ENCODE results near the gene BCKDHA.
"Not testable (repeated sequence)": the region's sequence is repeated elsewhere in the genome, so short reads cannot be mapped to it uniquely, and the experiment has no call there.

The BCKDHA gene

GRCh38 chr19:41426116-41426841 lies 28.7 kb downstream of the BCKDHA start:
- Mint-ChIP-seq H3K4me1 (peaks cover 25% of the 10 kb centered on the region), H3K27me3 (no peaks in the 10 kb centered on the region), H3K9me3 (no peaks in the 10 kb centered on the region), H3K4me3 (peak overlapping the region; percentile 84), H3K27ac (ENCODE audit: low read depth) (peak overlapping the region; percentile 92), H3K36me3 (ENCODE audit: insufficient read depth) (peaks cover 28% of the 10 kb centered on the region)
- no peak for DNase-seq (ENCODE audit: low spot score in 2 of 2)
- no peak for ATAC-seq (replicated peaks; ENCODE audit: extremely low read depth, poor library complexity, severe bottlenecking)

- Mint-ChIP-seq H3K4me1 (peaks cover 21% of the 10 kb centered on the region), H3K9me3 (no peaks in the 10 kb centered on the region), H3K27ac (ENCODE audit: low read depth) (peak within 1 kb of the TSS; percentile 92), H3K36me3 (ENCODE audit: insufficient read depth) (peaks cover 23% of the 10 kb centered on the region), H3K4me3 (peak within 1 kb of the TSS; percentile 84), H3K27me3 (no peaks in the 10 kb centered on the region)
- DNase-seq (ENCODE audit: low spot score in 2 of 2) (no peak), ATAC-seq (replicated peaks; ENCODE audit: extremely low read depth, poor library complexity, severe bottlenecking) (peak; percentile 52)
Observed at GRCh38 chr19:41426952-41427646, 29.5 kb downstream of the BCKDHA start, which contains the start of gene B3GNT8. Gene B3GNT8, minus strand, starts transcription at chr19:41427374. Its CDS starts 596 bp downstream, at chr19:41426778.

- Mint-ChIP-seq H3K9me3 (no peaks in the 10 kb centered on the region), H3K27ac (ENCODE audit: low read depth) (peak overlapping the region; percentile 92), H3K4me1 (peaks cover 21% of the 10 kb centered on the region), H3K4me3 (peak overlapping the region; percentile 84), H3K27me3 (no peaks in the 10 kb centered on the region), H3K36me3 (ENCODE audit: insufficient read depth) (peaks cover 21% of the 10 kb centered on the region)
- DNase-seq (ENCODE audit: low spot score in 2 of 2), result peak; percentile 36 to 49
- ATAC-seq (replicated peaks; ENCODE audit: extremely low read depth, poor library complexity, severe bottlenecking), result peak; percentile 88
Observed at GRCh38 chr19:41427647-41428480, 30.2 kb downstream of the BCKDHA start.

- no peak for ATAC-seq (replicated peaks; ENCODE audit: extremely low read depth, poor library complexity, severe bottlenecking)
- peak overlapping the region; percentile 92 for H3K27ac Mint-ChIP-seq (ENCODE audit: low read depth)
- H3K27me3 Mint-ChIP-seq, result no peaks in the 10 kb centered on the region
- peak overlapping the region; percentile 84 for H3K4me3 Mint-ChIP-seq
- no peak for DNase-seq (ENCODE audit: low spot score in 2 of 2)
- H3K36me3 Mint-ChIP-seq (ENCODE audit: insufficient read depth), result peaks cover 18% of the 10 kb centered on the region
- peaks cover 21% of the 10 kb centered on the region for H3K4me1 Mint-ChIP-seq
- no peaks in the 10 kb centered on the region for H3K9me3 Mint-ChIP-seq
Observed at GRCh38 chr19:41428481-41428859, 30.9 kb downstream of the BCKDHA start.

GRCh38 chr19:41430922-41431321 lies 33.3 kb downstream of the BCKDHA start:
- no peak for DNase-seq (ENCODE audit: low spot score in 2 of 2)
- H3K36me3 Mint-ChIP-seq (ENCODE audit: insufficient read depth), result peaks cover 24% of the 10 kb centered on the region
- peaks cover 21% of the 10 kb centered on the region for H3K4me1 Mint-ChIP-seq
- no peaks in the 10 kb centered on the region for H3K9me3 Mint-ChIP-seq
- no peaks in the 10 kb centered on the region for H3K27me3 Mint-ChIP-seq
- no peak for ATAC-seq (replicated peaks; ENCODE audit: extremely low read depth, poor library complexity, severe bottlenecking)
- H3K27ac Mint-ChIP-seq (ENCODE audit: low read depth), result no peak overlapping the region
- no peak overlapping the region for H3K4me3 Mint-ChIP-seq

GRCh38 chr19:41431426-41432386 lies 34.1 kb downstream of the BCKDHA start:
- Mint-ChIP-seq H3K4me3 (no peak overlapping the region), H3K9me3 (no peaks in the 10 kb centered on the region), H3K36me3 (ENCODE audit: insufficient read depth) (peaks cover 23% of the 10 kb centered on the region), H3K27me3 (no peaks in the 10 kb centered on the region), H3K4me1 (peaks cover 21% of the 10 kb centered on the region), H3K27ac (ENCODE audit: low read depth) (peak overlapping the region; percentile 74)
- ATAC-seq (replicated peaks; ENCODE audit: extremely low read depth, poor library complexity, severe bottlenecking), result no peak
- DNase-seq (ENCODE audit: low spot score in 2 of 2), result no peak

- Mint-ChIP-seq H3K4me3 (no peak overlapping the region), H3K9me3 (no peaks in the 10 kb centered on the region), H3K27me3 (no peaks in the 10 kb centered on the region), H3K36me3 (ENCODE audit: insufficient read depth) (peaks cover 18% of the 10 kb centered on the region), H3K4me1 (peaks cover 14% of the 10 kb centered on the region), H3K27ac (ENCODE audit: low read depth) (no peak overlapping the region)
- no peak for DNase-seq (ENCODE audit: low spot score in 2 of 2)
- no peak for ATAC-seq (replicated peaks; ENCODE audit: extremely low read depth, poor library complexity, severe bottlenecking)
Observed at GRCh38 chr19:41433171-41433570, 35.6 kb downstream of the BCKDHA start.

- DNase-seq (ENCODE audit: low spot score in 2 of 2) (no peak), ATAC-seq (replicated peaks; ENCODE audit: extremely low read depth, poor library complexity, severe bottlenecking) (no peak)
- H3K4me1 Mint-ChIP-seq, result peaks cover 7% of the 10 kb centered on the region
- H3K27me3 Mint-ChIP-seq, result no peaks in the 10 kb centered on the region
- H3K4me3 Mint-ChIP-seq, result no peak overlapping the region
- H3K27ac Mint-ChIP-seq (ENCODE audit: low read depth), result no peak overlapping the region
- peaks cover 18% of the 10 kb centered on the region for H3K36me3 Mint-ChIP-seq (ENCODE audit: insufficient read depth)
- H3K9me3 Mint-ChIP-seq, result no peaks in the 10 kb centered on the region
Observed at GRCh38 chr19:41434450-41434849, 36.8 kb downstream of the BCKDHA start.

GRCh38 chr19:41435376-41435775 lies 37.8 kb downstream of the BCKDHA start:
- H3K4me1 Mint-ChIP-seq; ATAC-seq (replicated peaks; ENCODE audit: extremely low read depth, poor library complexity, severe bottlenecking); H3K27me3 Mint-ChIP-seq; H3K9me3 Mint-ChIP-seq; H3K4me3 Mint-ChIP-seq; DNase-seq (ENCODE audit: low spot score in 2 of 2); H3K27ac Mint-ChIP-seq (ENCODE audit: low read depth): not testable (repeated sequence)
- H3K36me3 Mint-ChIP-seq (ENCODE audit: insufficient read depth), result peaks cover 16% of the 10 kb centered on the region

GRCh38 chr19:41435936-41436673 lies 38.5 kb downstream of the BCKDHA start:
- peaks cover 2% of the 10 kb centered on the region for H3K27me3 Mint-ChIP-seq
- H3K9me3 Mint-ChIP-seq, result no peaks in the 10 kb centered on the region
- H3K36me3 Mint-ChIP-seq (ENCODE audit: insufficient read depth), result peaks cover 14% of the 10 kb centered on the region
- H3K27ac Mint-ChIP-seq (ENCODE audit: low read depth), result no peak overlapping the region
- ATAC-seq (replicated peaks; ENCODE audit: extremely low read depth, poor library complexity, severe bottlenecking), result no peak
- no peak overlapping the region for H3K4me3 Mint-ChIP-seq
- no peak for DNase-seq (ENCODE audit: low spot score in 2 of 2)
- peaks cover 4% of the 10 kb centered on the region for H3K4me1 Mint-ChIP-seq

- Mint-ChIP-seq H3K4me3 (no peak overlapping the region), H3K27ac (ENCODE audit: low read depth) (no peak overlapping the region), H3K4me1 (no peaks in the 10 kb centered on the region), H3K9me3 (no peaks in the 10 kb centered on the region), H3K27me3 (peaks cover 6% of the 10 kb centered on the region), H3K36me3 (ENCODE audit: insufficient read depth) (peaks cover 14% of the 10 kb centered on the region)
- DNase-seq (ENCODE audit: low spot score in 2 of 2), result no peak
- ATAC-seq (replicated peaks; ENCODE audit: extremely low read depth, poor library complexity, severe bottlenecking), result no peak
Observed at GRCh38 chr19:41436674-41436951, 39.0 kb downstream of the BCKDHA start.

Data from central memory CD8-positive, alpha-beta T cell (primary cell).